H9 (cell line): ENCODE results near the gene DNAJB4. TPM values are rescaled to one million over a fixed set of nuclear protein-coding genes. Genes with fewer than 3 reads are reported as not detected.

Source experiments
- DNase-seq: peaks from one replicate; pipeline ENCODE4 v3.0.0-alpha.2; 2017
- H2AFZ ChIP-seq: one replicate; pipeline ENCODE4 v1.6.1; 2013; ENCODE audit warnings: mild to moderate bottlenecking, low read length, control low read depth, moderate library complexity
- H2AK5ac ChIP-seq: 2 replicates; pipeline ENCODE4 v1.6.1; 2013; ENCODE audit warnings: low read length, control low read depth, mixed read lengths; ENCODE audit not compliant: insufficient read length
- H2BK120ac ChIP-seq: one replicate; pipeline ENCODE4 v1.6.1; 2013; ENCODE audit warnings: low read depth, mild to moderate bottlenecking, low read length, control low read depth, inconsistent platforms; ENCODE audit not compliant: poor library complexity, severe bottlenecking
- H2BK12ac ChIP-seq: 2 replicates; pipeline ENCODE4 v1.6.1; 2013; ENCODE audit warnings: low read length, control low read depth, mixed read lengths, low read depth; ENCODE audit not compliant: insufficient read length
- H2BK15ac ChIP-seq: 2 replicates; pipeline ENCODE4 v1.6.1; 2013; ENCODE audit warnings: low read depth, low read length, control low read depth
- H2BK20ac ChIP-seq: one replicate; pipeline ENCODE4 v1.6.1; 2013; ENCODE audit warnings: low read depth, mild to moderate bottlenecking, low read length, control low read depth, inconsistent platforms; ENCODE audit not compliant: poor library complexity, severe bottlenecking
- H2BK5ac ChIP-seq: 2 replicates; pipeline ENCODE4 v1.6.1; 2013; ENCODE audit warnings: low read length, control low read depth, mixed read lengths; ENCODE audit not compliant: insufficient read length
- H3K14ac ChIP-seq: 2 replicates; pipeline ENCODE4 v1.6.1; 2013; ENCODE audit warnings: low read length, control low read depth; ENCODE audit not compliant: insufficient read depth
- H3K18ac ChIP-seq: 2 replicates; pipeline ENCODE4 v1.6.1; 2013; ENCODE audit warnings: low read depth, mild to moderate bottlenecking, mixed read lengths, low read length, control low read depth; ENCODE audit not compliant: insufficient read length
- H3K23ac ChIP-seq: 2 replicates; pipeline ENCODE4 v1.6.1; 2013; ENCODE audit warnings: low read length, control low read depth, mixed read lengths, low read depth; ENCODE audit not compliant: insufficient read length
- H3K23me2 ChIP-seq: 2 replicates; pipeline ENCODE4 v1.6.1; 2013; ENCODE audit warnings: low read depth, mild to moderate bottlenecking, mixed read lengths, low read length, control low read depth; ENCODE audit not compliant: insufficient read length, poor library complexity, severe bottlenecking
- H3K27ac ChIP-seq: 2 replicates; pipeline ENCODE4 v1.5.1; 2013; ENCODE audit warnings: low read length, control low read depth, mixed read lengths, low read depth; ENCODE audit not compliant: insufficient read length
- H3K27me3 ChIP-seq: 2 replicates; pipeline ENCODE4 v1.6.1; 2013; ENCODE audit warnings: low read length, control low read depth, inconsistent platforms; ENCODE audit not compliant: insufficient read depth
- H3K4ac ChIP-seq: 2 replicates; pipeline ENCODE4 v1.6.1; 2013; ENCODE audit warnings: low read depth, mild to moderate bottlenecking, control low read depth, inconsistent platforms, low read length, moderate library complexity
- H3K4me1 ChIP-seq: 2 replicates; pipeline ENCODE4 v1.6.1; 2013; ENCODE audit warnings: low read length, control low read depth, inconsistent platforms; ENCODE audit not compliant: insufficient read depth
- H3K4me2 ChIP-seq: 2 replicates; pipeline ENCODE4 v1.6.1; 2013; ENCODE audit warnings: low read length, control low read depth, mixed read lengths; ENCODE audit not compliant: insufficient read length, insufficient read depth
- H3K56ac ChIP-seq: 2 replicates; pipeline ENCODE4 v1.6.1; 2013; ENCODE audit warnings: low read depth, mild to moderate bottlenecking, mixed read lengths, low read length, control low read depth; ENCODE audit not compliant: insufficient read length
- H3K79me1 ChIP-seq: 2 replicates; pipeline ENCODE4 v1.6.1; 2013; ENCODE audit warnings: low read depth, mild to moderate bottlenecking, moderate library complexity, low read length, control low read depth, inconsistent platforms; ENCODE audit not compliant: insufficient read depth, poor library complexity, severe bottlenecking
- H3K79me2 ChIP-seq: 2 replicates; pipeline ENCODE4 v1.6.1; 2013; ENCODE audit warnings: low read length, control low read depth, inconsistent platforms; ENCODE audit not compliant: insufficient read depth
- H3K9ac ChIP-seq: 2 replicates; pipeline ENCODE4 v1.6.1; 2013; ENCODE audit warnings: low read length, control low read depth, mixed read lengths; ENCODE audit not compliant: insufficient read length; ENCODE audit errors: extremely low read depth
- H3K9me3 ChIP-seq: one replicate; pipeline ENCODE4 v1.6.1; 2013; ENCODE audit warnings: low read depth, low read length, inconsistent platforms; ENCODE audit not compliant: control insufficient read depth
- H3T11ph ChIP-seq: one replicate; pipeline ENCODE4 v1.6.1; 2013; ENCODE audit warnings: mild to moderate bottlenecking, low read length, control low read depth, inconsistent platforms
- H4K20me1 ChIP-seq: one replicate; pipeline ENCODE4 v1.6.1; 2013; ENCODE audit not compliant: control insufficient read depth, insufficient read length, insufficient read depth
- H4K5ac ChIP-seq: 2 replicates; pipeline ENCODE4 v1.6.1; 2013; ENCODE audit warnings: low read depth, mild to moderate bottlenecking, mixed read lengths, low read length, control low read depth; ENCODE audit not compliant: insufficient read length
- H4K8ac ChIP-seq: replicated peaks from 2 replicates; pipeline ENCODE4 v1.6.1; 2013; ENCODE audit warnings: low read length, control low read depth, mixed read lengths, low read depth; ENCODE audit not compliant: insufficient read length
- H4K91ac ChIP-seq: 2 replicates; pipeline ENCODE4 v1.6.1; 2013; ENCODE audit warnings: low read depth, mild to moderate bottlenecking, moderate library complexity, mixed read lengths, low read length, control low read depth; ENCODE audit not compliant: insufficient read length
- H3K27ac Mint-ChIP-seq, 3 experiments: 2 replicates in 2 of 3; 3 replicates in 1 of 3; pipeline ENCODE4 v1.8.0; 2020 to 2021; ENCODE audit warnings: mixed read lengths in 3 of 3, mild to moderate bottlenecking in 1 of 3, moderate library complexity in 1 of 3
- H3K27me3 Mint-ChIP-seq: 2 replicates; pipeline ENCODE4 v1.8.0; 2021; ENCODE audit warnings: low read depth, mild to moderate bottlenecking, moderate library complexity, mixed read lengths
- H3K36me3 Mint-ChIP-seq, 3 experiments: 2 replicates in 2 of 3; 3 replicates in 1 of 3; pipeline ENCODE4 v1.8.0; 2020 to 2021; ENCODE audit warnings: low read depth in 3 of 3, mixed read lengths in 3 of 3; ENCODE audit not compliant: insufficient read depth in 1 of 3
- H3K4me1 Mint-ChIP-seq, 2 experiments: 2 replicates each; pipeline ENCODE4 v1.8.0; 2020; ENCODE audit warnings: mixed read lengths in 2 of 2
- H3K4me3 Mint-ChIP-seq, 2 experiments: 2 replicates in 1 of 2; 3 replicates in 1 of 2; pipeline ENCODE4 v1.8.0; 2020 to 2021; ENCODE audit warnings: mild to moderate bottlenecking in 2 of 2, mixed read lengths in 2 of 2, moderate library complexity in 1 of 2
- H3K9me3 Mint-ChIP-seq, 2 experiments: 2 replicates in 1 of 2; 3 replicates in 1 of 2; pipeline ENCODE4 v1.8.0; 2020; ENCODE audit warnings: mild to moderate bottlenecking in 2 of 2, mixed read lengths in 2 of 2, moderate library complexity in 1 of 2
- CTCF ChIP-seq: fragments of 200-600 bp; sonication (generic); conservative IDR thresholded peaks from 3 replicates; pipeline ENCODE4 v1.8.0; 2021; ENCODE audit warnings: antibody characterized with exemption, mild to moderate bottlenecking
- WGBS: extraction: QIAGEN DNeasy Blood & Tissue Kit; methylation state at CpG from one replicate; pipeline ENCODE4 v1.1.7; 2013; ENCODE audit warnings: missing lambda C conversion rate, low lambda C conversion rate, mixed read lengths; ENCODE audit not compliant: insufficient read length; ENCODE audit errors: extremely low coverage; 5-methylcytosine and 5-hydroxymethylcytosine counted together
- total RNA-seq: library from RNA; stranded (reverse); gene quantifications from 2 replicates; pipeline ENCODE4 v1.2.1, GENCODE V29; 2021

Gene DNAJB4
- total RNA-seq, 1 experiment from 2014 or later, result 8.1 TPM

- H3K4me2 ChIP-seq, result no peak overlapping the region
- no peak overlapping the region for H4K91ac ChIP-seq
- no peak overlapping the region for H3K27ac ChIP-seq
- H3K79me1 ChIP-seq, result no peaks in the 10 kb centered on the region
- H4K20me1 ChIP-seq, result no peaks in the 10 kb centered on the region
- H3K4me3 Mint-ChIP-seq, result no peak overlapping the region
- H3K56ac ChIP-seq, result no peak overlapping the region
- no peak for DNase-seq
- H3K27me3 ChIP-seq, result peaks cover 3% of the 10 kb centered on the region; the same call in 1 of the 2 replicates
- no peak overlapping the region; a peak in 1 of 7 replicates for H3K27ac Mint-ChIP-seq
- H2BK15ac ChIP-seq, result no peak overlapping the region
- no peak overlapping the region for H4K8ac ChIP-seq
- no peak overlapping the region for H4K5ac ChIP-seq
- no peak overlapping the region for H3K23ac ChIP-seq
- no peak overlapping the region for H2AK5ac ChIP-seq
- no peak overlapping the region for H3K18ac ChIP-seq
- H2BK12ac ChIP-seq, result no peak overlapping the region
- H3K23me2 ChIP-seq, result peaks cover 7% of the 10 kb centered on the region
- no peak overlapping the region for H3K14ac ChIP-seq
- H3K27me3 Mint-ChIP-seq, result peaks cover 34% of the 10 kb centered on the region
- H3K79me2 ChIP-seq, result no peaks in the 10 kb centered on the region
- no peak overlapping the region for H3K9ac ChIP-seq
- H3K36me3 Mint-ChIP-seq, result no peaks in the 10 kb centered on the region; a peak in 1 of 7 replicates
- no peak overlapping the region for H2BK120ac ChIP-seq
- H3T11ph ChIP-seq, result no peak overlapping the region
- no peak overlapping the region for H2BK20ac ChIP-seq
- no peak overlapping the region for H3K4ac ChIP-seq
- no CpG with 5 or more reads among the region's 4 CpGs for WGBS
- no peak for TF ChIP-seq CTCF
- no peaks in the 10 kb centered on the region for H3K9me3 Mint-ChIP-seq
- no peak overlapping the region for H2BK5ac ChIP-seq
- H3K9me3 ChIP-seq, result no peaks in the 10 kb centered on the region
- H3K4me1 ChIP-seq, result peaks cover 2% of the 10 kb centered on the region; the same call in 1 of the 2 replicates
- no peak overlapping the region for H2AFZ ChIP-seq
- H3K4me1 Mint-ChIP-seq, result peaks cover 24 to 29% of the 10 kb centered on the region in 2 experiments
Measured at GRCh38 chr1:78049396-78049795, 44.7 kb downstream of the DNAJB4 start.
